Erythroblast (primary cell): ENCODE measurements around the gene ZCCHC9.

ENCODE experiments used
- GATA1 ChIP-seq: IDR thresholded peaks from 2 replicates; pipeline ENCODE4 v1.6.1; 2011; ENCODE audit warnings: low read depth, mild to moderate bottlenecking, control low read depth, low read length, moderate library complexity
- POLR2A ChIP-seq: IDR thresholded peaks from 2 replicates; pipeline ENCODE4 v1.6.1; 2011; ENCODE audit warnings: mild to moderate bottlenecking, low read length

DNA sequence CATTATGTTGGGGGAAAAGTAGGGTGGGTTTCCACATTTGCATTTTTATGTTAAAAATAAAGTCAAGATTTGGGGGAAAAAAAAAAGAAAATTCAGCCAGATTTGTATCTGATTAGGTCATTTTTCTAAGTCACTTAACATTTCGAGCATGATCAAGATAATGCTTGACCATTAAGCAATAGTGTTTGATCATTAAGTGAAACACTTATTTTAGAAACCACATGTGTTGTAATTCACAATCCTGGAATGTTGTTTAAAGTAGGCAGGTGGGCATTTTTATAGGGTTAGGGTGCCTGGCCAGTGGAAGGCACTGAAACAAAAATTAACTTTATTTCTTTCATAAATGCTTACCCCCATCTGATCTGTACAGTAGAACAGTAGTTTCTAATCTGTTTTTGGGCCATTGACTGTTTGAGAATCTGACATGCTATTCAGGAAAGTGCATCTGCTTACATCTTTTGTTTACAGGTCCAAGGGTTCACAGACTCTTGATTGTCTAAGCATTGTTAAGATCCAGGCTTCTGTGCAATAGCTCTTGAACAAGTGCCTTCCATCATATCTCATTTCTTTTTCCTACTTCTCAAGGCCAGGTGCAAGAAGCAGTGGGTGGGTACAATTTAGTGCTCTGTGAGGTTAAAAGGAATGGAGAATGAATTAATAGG, 9.1 kb downstream of the ZCCHC9 start:
- no peak for TF ChIP-seq POLR2A
- TF ChIP-seq GATA1, result no peak
